ENCODE measurements around the gene TLN1. TPM values are rescaled to one million over a fixed set of nuclear protein-coding genes. Genes with fewer than 3 reads are reported as not detected.

Gene TLN1
- polyA plus RNA-seq, 1 experiment, result 165 TPM

DNA sequence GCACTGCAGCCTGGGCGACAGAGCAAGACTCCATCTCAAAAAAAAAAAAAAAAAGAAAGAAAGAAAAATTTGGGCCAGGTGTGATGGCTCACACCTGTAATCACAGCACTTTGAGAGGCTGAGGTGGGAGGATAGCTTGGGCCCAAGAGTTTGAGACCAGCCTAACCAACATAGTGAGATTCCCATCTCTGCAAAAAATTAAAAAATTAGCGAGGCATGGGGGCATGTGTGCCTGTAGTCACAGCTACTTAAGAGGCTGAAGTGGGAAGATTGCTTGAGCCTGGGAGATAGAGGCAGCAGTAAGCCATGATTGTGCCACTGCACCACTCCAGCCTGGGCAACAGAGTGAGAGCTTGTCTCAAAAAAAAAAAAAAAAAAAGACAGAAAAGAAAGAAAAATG lies 78.4 kb downstream of the TLN1 start:
- ChIA-PET POLR2A (interaction anchor here (0.6 kb wide), 1 partner anchor 75 kb away, joined by 3 read pairs; no protein-coding TSS in a partner anchor), CTCF (interaction anchor here (0.5 to 1.0 kb wide), 3 partner anchors 37 to 78 kb away, joined by 5 to 6 read pairs (median 5); no protein-coding TSS in a partner anchor)
- no peak for DNase-seq (ENCODE audit: low read depth, low spot score)
- H3K27me3 ChIP-seq (ENCODE audit: control insufficient read depth, insufficient read depth, low read length), result no peaks in the 10 kb centered on the region
- TF ChIP-seq, protein P1, sequence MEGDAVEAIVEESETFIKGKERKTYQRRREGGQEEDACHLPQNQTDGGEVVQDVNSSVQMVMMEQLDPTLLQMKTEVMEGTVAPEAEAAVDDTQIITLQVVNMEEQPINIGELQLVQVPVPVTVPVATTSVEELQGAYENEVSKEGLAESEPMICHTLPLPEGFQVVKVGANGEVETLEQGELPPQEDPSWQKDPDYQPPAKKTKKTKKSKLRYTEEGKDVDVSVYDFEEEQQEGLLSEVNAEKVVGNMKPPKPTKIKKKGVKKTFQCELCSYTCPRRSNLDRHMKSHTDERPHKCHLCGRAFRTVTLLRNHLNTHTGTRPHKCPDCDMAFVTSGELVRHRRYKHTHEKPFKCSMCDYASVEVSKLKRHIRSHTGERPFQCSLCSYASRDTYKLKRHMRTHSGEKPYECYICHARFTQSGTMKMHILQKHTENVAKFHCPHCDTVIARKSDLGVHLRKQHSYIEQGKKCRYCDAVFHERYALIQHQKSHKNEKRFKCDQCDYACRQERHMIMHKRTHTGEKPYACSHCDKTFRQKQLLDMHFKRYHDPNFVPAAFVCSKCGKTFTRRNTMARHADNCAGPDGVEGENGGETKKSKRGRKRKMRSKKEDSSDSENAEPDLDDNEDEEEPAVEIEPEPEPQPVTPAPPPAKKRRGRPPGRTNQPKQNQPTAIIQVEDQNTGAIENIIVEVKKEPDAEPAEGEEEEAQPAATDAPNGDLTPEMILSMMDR (IDR thresholded peaks at IDR 0.05; ENCODE audit: low read depth, low read length), result no peak
- H3K9me3 ChIP-seq (ENCODE audit: control insufficient read depth, insufficient read depth, low read length), result peaks cover 3% of the 10 kb centered on the region; the same call in 1 of the 2 replicates
- H3K27ac ChIP-seq (ENCODE audit: low read depth, low read length), result no peak overlapping the region
- H3K4me3 ChIP-seq (ENCODE audit: low read depth, low read length), result no peak overlapping the region

DNA sequence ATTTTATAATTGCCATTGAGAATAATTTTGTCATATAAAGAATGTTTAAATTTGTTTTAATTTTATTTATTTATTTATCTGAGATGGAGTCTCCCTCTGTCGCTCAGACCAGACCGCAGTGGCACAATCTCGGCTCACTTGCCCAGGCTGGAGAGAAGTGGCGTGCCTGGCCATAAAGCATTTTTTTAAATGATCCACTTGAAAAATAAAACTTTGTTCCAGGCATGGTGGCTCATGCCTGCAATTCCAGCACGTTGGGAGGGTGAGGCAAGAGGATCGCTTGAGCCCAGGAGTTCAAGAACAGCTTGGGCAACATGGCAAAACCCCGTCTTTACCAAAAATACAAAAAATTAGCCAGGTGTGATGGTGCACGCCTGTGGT lies 79.2 kb downstream of the TLN1 start:
- DNase-seq (ENCODE audit: low read depth, low spot score), result no peak
- Histone ChIP-seq H3K27me3 (ENCODE audit: control insufficient read depth, insufficient read depth, low read length) (no peaks in the 10 kb centered on the region), H3K9me3 (ENCODE audit: control insufficient read depth, insufficient read depth, low read length) (peaks cover 3% of the 10 kb centered on the region; the same call in 1 of the 2 replicates), H3K27ac (ENCODE audit: low read depth, low read length) (no peak overlapping the region), H3K4me3 (ENCODE audit: low read depth, low read length) (no peak overlapping the region)
- ChIA-PET POLR2A (no interaction called here), CTCF (interaction anchor here (1.0 kb wide), 1 partner anchor 42 kb away, joined by 6 read pairs; no protein-coding TSS in a partner anchor)
- TF ChIP-seq, protein P1 (IDR thresholded peaks at IDR 0.05; ENCODE audit: low read depth, low read length), result no peak

DNA sequence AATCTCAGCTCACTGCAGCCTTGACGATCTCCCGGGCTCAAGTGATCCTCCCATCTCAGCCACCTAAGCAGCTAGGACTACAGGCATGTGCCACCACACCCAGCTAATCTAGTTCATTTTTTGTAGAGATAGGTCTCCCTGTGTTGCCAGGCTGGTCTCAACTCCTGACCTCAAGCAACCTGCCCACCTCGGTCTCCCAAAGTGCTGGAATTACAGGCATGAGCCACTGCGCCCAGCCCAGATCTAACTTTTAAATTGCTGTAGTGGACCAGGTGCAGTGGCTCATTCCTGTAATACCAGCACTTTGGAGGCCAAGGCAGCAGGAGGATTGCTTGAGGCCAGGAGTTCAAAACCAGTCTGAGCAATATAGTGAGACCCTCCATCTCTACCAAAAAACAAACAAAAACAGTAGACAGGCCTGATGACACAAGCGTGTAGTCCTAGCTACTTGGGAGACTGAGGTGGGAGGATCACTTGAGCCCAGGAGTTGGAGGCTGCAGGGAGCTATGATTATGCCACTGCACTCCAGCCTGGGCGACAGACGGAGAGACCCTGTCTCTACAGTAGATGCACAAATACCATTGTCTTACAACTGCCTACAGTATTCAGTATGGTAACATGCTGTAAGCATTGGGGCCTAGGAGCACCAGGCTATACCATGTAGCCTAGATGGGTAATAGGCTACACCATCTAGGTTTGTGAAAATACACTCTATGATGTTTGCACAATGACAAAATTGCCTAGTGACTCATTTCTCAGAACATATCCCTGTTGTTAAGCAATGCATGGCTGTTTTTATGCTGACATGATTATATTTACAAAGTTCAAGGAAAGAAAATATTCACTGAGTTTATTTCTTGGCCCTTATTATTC lies 79.8 kb downstream of the TLN1 start:
- no peak for DNase-seq (ENCODE audit: low read depth, low spot score)
- Histone ChIP-seq H3K27ac (ENCODE audit: low read depth, low read length) (no peak overlapping the region), H3K9me3 (ENCODE audit: control insufficient read depth, insufficient read depth, low read length) (peaks cover 3% of the 10 kb centered on the region; the same call in 1 of the 2 replicates), H3K27me3 (ENCODE audit: control insufficient read depth, insufficient read depth, low read length) (no peaks in the 10 kb centered on the region), H3K4me3 (ENCODE audit: low read depth, low read length) (no peak overlapping the region)
- CTCF ChIA-PET, result interaction anchor here (1.0 to 1.1 kb wide), 2 partner anchors 43 to 48 kb away, joined by 4 to 6 read pairs; no protein-coding TSS in a partner anchor
- POLR2A ChIA-PET, result no interaction called here
- TF ChIP-seq, protein P1 (IDR thresholded peaks at IDR 0.05; ENCODE audit: low read depth, low read length), result no peak

DNA sequence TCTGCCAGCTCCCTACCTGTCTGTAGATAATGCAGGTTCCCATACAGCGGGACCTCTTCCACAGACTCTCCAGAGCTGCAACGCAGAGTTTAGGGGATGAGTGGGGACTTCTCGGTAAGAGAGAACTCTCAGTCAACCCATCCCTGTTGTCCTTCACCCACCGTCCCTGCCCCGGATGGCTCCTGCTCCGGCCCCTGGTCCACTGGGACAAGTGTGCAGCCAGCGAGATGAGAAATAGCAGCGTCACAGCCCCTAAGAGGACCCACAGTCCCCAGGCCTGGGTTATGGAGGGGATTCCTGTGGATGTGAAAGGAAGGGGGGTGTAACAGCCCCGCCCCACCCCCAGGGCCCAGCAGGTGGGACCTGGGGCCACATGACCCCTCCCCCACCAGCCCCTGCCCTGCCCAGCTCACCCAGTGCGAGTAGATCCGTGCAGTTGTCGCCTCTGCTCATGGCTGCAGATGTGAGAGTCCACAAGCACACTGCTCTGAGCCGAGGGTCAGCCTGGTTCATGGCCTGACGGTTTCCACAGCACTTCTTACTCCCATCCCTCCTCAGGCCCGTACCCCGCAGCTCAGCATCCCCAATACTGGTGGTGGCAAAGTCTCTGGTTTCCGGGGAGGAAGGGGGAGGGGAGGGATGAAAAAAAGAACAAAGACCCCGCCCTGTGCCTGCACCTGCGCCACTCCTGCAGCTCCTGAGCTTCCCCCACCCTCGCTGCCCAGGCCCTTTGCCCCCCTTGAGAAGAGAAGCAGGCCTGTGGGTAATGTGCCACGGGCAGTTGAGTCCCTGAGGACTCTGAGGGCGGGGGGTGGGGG lies 81.4 kb downstream of the TLN1 start, which contains the start of gene SIT1:
SIT1 (minus strand) TSS at position 591 of the 818 bp plus-strand sequence; CDS start at position 513, 78 bp downstream.
- DNase-seq (ENCODE audit: low read depth, low spot score), result no peak
- H3K27ac ChIP-seq (ENCODE audit: low read depth, low read length), result no peak within 1 kb of the TSS
- H3K27me3 ChIP-seq (ENCODE audit: control insufficient read depth, insufficient read depth, low read length), result no peaks in the 10 kb centered on the region
- ChIA-PET POLR2A (no interaction called here), CTCF (no interaction called here)
- TF ChIP-seq, protein P1 (IDR thresholded peaks at IDR 0.05; ENCODE audit: low read depth, low read length), result no peak
- H3K9me3 ChIP-seq (ENCODE audit: control insufficient read depth, insufficient read depth, low read length), result no peaks in the 10 kb centered on the region; the same call in 1 of the 2 replicates
- H3K4me3 ChIP-seq (ENCODE audit: low read depth, low read length), result no peak within 1 kb of the TSS

Data from AG04450 (cell line).